H1 (cell line): ENCODE measurements around the gene TRDN. TPM values are rescaled to one million over a fixed set of nuclear protein-coding genes. Genes with fewer than 3 reads are reported as not detected.

Experiments
- CTCF ChIA-PET: fragments of 300-600 bp; sonication (Branson Sonifier 250); formaldehyde crosslinking; loops from one replicate; lab custom pipeline; 2021; ENCODE audit not compliant: partially characterized antibody; lab: Charles Lee
- POLR2A ChIA-PET: fragments of 300-600 bp; sonication (Branson Sonifier 250); formaldehyde crosslinking; loops from one replicate; lab custom pipeline; 2021; ENCODE audit warnings: inconsistent platforms; ENCODE audit not compliant: partially characterized antibody; lab: Charles Lee
- DNase-seq, 2 experiments: peaks; one replicate each; pipeline versions ENCODE4 v3.0.0 to v3.0.0-alpha.2; 2010 to 2022; ENCODE audit warnings: low spot score in 2 of 2, low read depth in 1 of 2, mixed read lengths in 1 of 2
- FAIRE-seq: peaks from 2 replicates; lab custom pipeline; 2011; peaks lifted over from hg19 to GRCh38; lab: Jason Lieb, UNC
- H2AFZ ChIP-seq: 2 replicates; pipeline ENCODE4 v1.8.1; 2012; ENCODE audit warnings: low read length, inconsistent platforms
- H2AK5ac ChIP-seq: 2 replicates; pipeline ENCODE4 v1.6.1; 2013; ENCODE audit warnings: low read depth, low read length
- H2BK120ac ChIP-seq: replicated peaks from 2 replicates; pipeline ENCODE3; 2013; ENCODE audit warnings: low read depth, low read length, inconsistent platforms
- H2BK12ac ChIP-seq: 2 replicates; pipeline ENCODE4 v1.6.1; 2013; ENCODE audit warnings: low read depth, low read length
- H2BK15ac ChIP-seq: 2 replicates; pipeline ENCODE4 v1.6.1; 2013; ENCODE audit warnings: low read length
- H2BK20ac ChIP-seq: 2 replicates; pipeline ENCODE4 v1.6.1; 2013; ENCODE audit warnings: low read length
- H2BK5ac ChIP-seq: 2 replicates; pipeline ENCODE4 v1.6.1; 2013; ENCODE audit warnings: low read depth, low read length
- H3K14ac ChIP-seq: 2 replicates; pipeline ENCODE4 v1.6.1; 2013; ENCODE audit warnings: inconsistent platforms; ENCODE audit not compliant: insufficient read length
- H3K18ac ChIP-seq: 2 replicates; pipeline ENCODE4 v1.6.1; 2013; ENCODE audit warnings: low read length; ENCODE audit errors: extremely low read depth
- H3K23ac ChIP-seq: 2 replicates; pipeline ENCODE4 v1.6.1; 2013; ENCODE audit warnings: inconsistent platforms; ENCODE audit not compliant: insufficient read length
- H3K23me2 ChIP-seq: 2 replicates; pipeline ENCODE4 v1.6.1; 2013; ENCODE audit warnings: low read depth, low read length
- H3K27ac ChIP-seq: 2 replicates; pipeline ENCODE4 v1.6.1; 2011; ENCODE audit warnings: low read depth, low read length, inconsistent platforms
- H3K27me3 ChIP-seq, 4 experiments: replicated peaks in 1 of 4; 1 replicate in 1 of 4; 2 replicates in 3 of 4; pipeline versions ENCODE4 v1.6.1 to v1.8.1; 2011 to 2013; ENCODE audit warnings: low read length in 3 of 4, mild to moderate bottlenecking in 3 of 4, inconsistent platforms in 2 of 4, mixed read lengths in 2 of 4, moderate library complexity in 1 of 4; ENCODE audit not compliant: control insufficient read depth in 3 of 4, insufficient read depth in 3 of 4; ENCODE audit errors: extremely low read depth in 1 of 4
- H3K36me3 ChIP-seq, 4 experiments: 2 replicates each; pipeline versions ENCODE4 v1.6.1 to v1.8.1; 2011 to 2013; ENCODE audit warnings: mild to moderate bottlenecking in 4 of 4, low read length in 3 of 4, moderate library complexity in 2 of 4, control low read depth in 1 of 4, inconsistent platforms in 1 of 4; ENCODE audit not compliant: insufficient read depth in 4 of 4, control insufficient read depth in 2 of 4
- H3K4ac ChIP-seq: replicated peaks from 2 replicates; pipeline ENCODE3; 2013; ENCODE audit warnings: low read length, low read depth, mixed read lengths, inconsistent platforms; ENCODE audit not compliant: insufficient read length
- H3K4me1 ChIP-seq, 4 experiments: replicated peaks in 1 of 4; 1 replicate in 1 of 4; 2 replicates in 3 of 4; pipeline versions ENCODE4 v1.6.1 to v1.8.1; 2011 to 2013; ENCODE audit warnings: low read length in 3 of 4, inconsistent platforms in 2 of 4, mixed read lengths in 1 of 4; ENCODE audit not compliant: insufficient read depth in 4 of 4, control insufficient read depth in 3 of 4
- H3K4me2 ChIP-seq, 2 experiments: 2 replicates each; pipeline versions ENCODE4 v1.6.1 to v1.8.1; 2011 to 2013; ENCODE audit warnings: low read depth in 2 of 2, low read length in 2 of 2, control low read depth in 1 of 2, inconsistent platforms in 1 of 2, mild to moderate bottlenecking in 1 of 2; ENCODE audit not compliant: insufficient read depth in 1 of 2
- H3K4me3 ChIP-seq, 4 experiments: fragments of 200-600, 300-600 bp in 1 of 4; sonication (generic), shearing (Covaris generic), sonication (Bioruptor Twin) in 1 of 4; 2 replicates each; pipeline versions ENCODE4 v1.5.1 to v1.8.1; 2011 to 2016; ENCODE audit warnings: low read length in 4 of 4, low read depth in 3 of 4, control low read depth in 2 of 4, inconsistent platforms in 2 of 4, mild to moderate bottlenecking in 2 of 4, mixed read lengths in 1 of 4, moderate library complexity in 1 of 4; ENCODE audit not compliant: insufficient read depth in 2 of 4; ENCODE audit errors: extremely low read depth in 1 of 4
- H3K56ac ChIP-seq: replicated peaks from 2 replicates; pipeline ENCODE3; 2013; ENCODE audit warnings: low read depth, mild to moderate bottlenecking, mixed read lengths, low read length, inconsistent platforms; ENCODE audit not compliant: insufficient read length
- H3K79me1 ChIP-seq: 2 replicates; pipeline ENCODE4 v1.6.1; 2013; ENCODE audit warnings: low read depth, low read length, control low read depth
- H3K79me2 ChIP-seq, 2 experiments: 2 replicates each; pipeline versions ENCODE4 v1.6.1 to v1.8.1; 2012 to 2013; ENCODE audit warnings: low read length in 2 of 2, mild to moderate bottlenecking in 2 of 2, inconsistent platforms in 1 of 2; ENCODE audit not compliant: insufficient read depth in 2 of 2, control insufficient read depth in 1 of 2
- H3K9ac ChIP-seq, 4 experiments: replicated peaks in 1 of 4; 1 replicate in 1 of 4; 2 replicates in 3 of 4; pipeline versions ENCODE4 v1.6.1 to v1.8.1; 2011 to 2013; ENCODE audit warnings: low read depth in 3 of 4, low read length in 3 of 4, control low read depth in 2 of 4, mild to moderate bottlenecking in 2 of 4, moderate library complexity in 2 of 4, inconsistent platforms in 1 of 4; ENCODE audit errors: extremely low read depth in 1 of 4
- H3K9me3 ChIP-seq, 2 experiments: 2 replicates each; pipeline versions ENCODE4 v1.6.1 to v1.8.1; 2012 to 2013; ENCODE audit warnings: mild to moderate bottlenecking in 2 of 2, moderate library complexity in 2 of 2, control low read depth in 1 of 2, inconsistent platforms in 1 of 2, low read depth in 1 of 2, low read length in 1 of 2, mixed read lengths in 1 of 2; ENCODE audit not compliant: insufficient read depth in 2 of 2
- H4K20me1 ChIP-seq, 2 experiments: replicated peaks in 1 of 2; 2 replicates each; pipeline versions ENCODE3 to v1.8.1; 2011 to 2013; ENCODE audit warnings: inconsistent platforms in 2 of 2, low read length in 2 of 2, mild to moderate bottlenecking in 1 of 2; ENCODE audit not compliant: insufficient read depth in 2 of 2, control insufficient read depth in 1 of 2
- H4K5ac ChIP-seq: 2 replicates; pipeline ENCODE4 v1.6.1; 2013; ENCODE audit warnings: low read length, low read depth, mixed read lengths, inconsistent platforms; ENCODE audit not compliant: insufficient read length
- H4K8ac ChIP-seq: 2 replicates; pipeline ENCODE4 v1.8.0; 2013; ENCODE audit warnings: mild to moderate bottlenecking, moderate library complexity, low read length, inconsistent platforms; ENCODE audit not compliant: insufficient read depth; ENCODE audit errors: extremely low read depth
- H4K91ac ChIP-seq: replicated peaks from 2 replicates; pipeline ENCODE3; 2013; ENCODE audit warnings: low read length, mixed read lengths, inconsistent platforms; ENCODE audit not compliant: insufficient read length
- BACH1 ChIP-seq: IDR thresholded peaks from 2 replicates; pipeline ENCODE4 v1.6.1; 2012; ENCODE audit warnings: low read length, improper control_type of control experiment
- CTBP2 ChIP-seq: IDR thresholded peaks from 2 replicates; pipeline ENCODE4 v1.7.0; 2011; ENCODE audit warnings: borderline replicate concordance, mild to moderate bottlenecking, moderate library complexity, mixed read lengths, low read length; ENCODE audit not compliant: insufficient read depth, insufficient read length
- EGR1 ChIP-seq: IDR thresholded peaks from 2 replicates; pipeline ENCODE4 v1.6.1; 2011; ENCODE audit warnings: low read depth, low read length, borderline replicate concordance
- HDAC6 ChIP-seq: IDR thresholded peaks from one replicate; pipeline ENCODE4 v1.7.1; 2012; ENCODE audit warnings: low read depth, mild to moderate bottlenecking, inconsistent platforms, low read length, moderate library complexity
- KDM5A ChIP-seq: fragments of 200-600 bp; IDR thresholded peaks from 2 replicates; pipeline ENCODE4 v1.7.1; 2012; ENCODE audit warnings: mild to moderate bottlenecking, low read length, inconsistent platforms, mixed read lengths
- POLR2AphosphoS5 ChIP-seq: IDR thresholded peaks from 2 replicates; pipeline ENCODE4 v1.6.1; 2011; ENCODE audit warnings: low read depth, low read length
- WGBS, 2 experiments: shearing (Covaris generic) in 1 of 2; methylation state at CpG; one replicate each; pipeline versions ENCODE4 v1.1.6 to v1.1.7; 2013 to 2015; ENCODE audit warnings: low lambda C conversion rate in 2 of 2, mixed read lengths in 2 of 2, inconsistent platforms in 1 of 2, low coverage in 1 of 2, missing lambda C conversion rate in 1 of 2; ENCODE audit not compliant: insufficient replicate concordance in 2 of 2, insufficient coverage in 1 of 2, insufficient read length in 1 of 2; ENCODE audit errors: extremely low coverage in 1 of 2, missing lambda C conversion rate in 1 of 2; 5-methylcytosine and 5-hydroxymethylcytosine counted together
- polyA plus RNA-seq, 7 experiments: library from polyadenylated mRNA; depleted of rRNA in 3 of 7; stranded (reverse) in 5 of 7; unstranded in 2 of 7; fragments of >200 nt in 5 of 7; fragments of 200-250 nt in 2 of 7; gene quantifications; 1 replicate in 5 of 7; 2 replicates in 1 of 7; 4 replicates in 1 of 7; pipeline versions ENCODE4 v1.2.1 to v1.2.3, GENCODE V29; 2011 to 2013; ENCODE audit warnings: missing spikeins in 2 of 7, mixed read lengths in 2 of 7
- total RNA-seq: library from RNA; stranded (reverse); fragmentation: NEBNext Ultra II Directional; extraction: Animal tissue kit (Norgen Biotek cat#: 25700); gene quantifications from 2 replicates; pipeline ENCODE4 v1.2.1, GENCODE V29; 2021

Gene TRDN
- total and polyA plus RNA-seq, 2 of the 8 experiments (the other 6 are each of a cell fraction or from before 2014, with no cell fraction given): 1.6 to 41.6 TPM

DNA sequence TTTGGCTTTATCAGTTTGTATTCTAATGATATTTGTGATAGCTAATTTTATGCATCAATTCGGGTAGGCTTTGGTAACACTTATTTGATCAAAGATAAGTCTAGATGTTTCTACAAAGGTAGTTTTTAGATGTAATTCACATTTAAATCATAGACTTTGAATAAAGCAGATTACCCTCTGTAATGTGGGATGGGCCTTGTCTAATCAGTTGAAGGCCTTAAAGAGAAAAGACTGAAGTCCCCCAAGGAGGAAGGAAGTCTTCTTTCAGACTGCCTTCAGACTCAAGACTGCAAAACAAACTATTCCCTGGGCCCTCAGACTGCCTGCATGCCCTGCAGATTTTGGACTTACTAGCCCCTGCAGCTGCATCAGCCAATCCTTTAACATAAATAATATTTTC is 178.5 kb downstream of the TRDN start:
- Histone ChIP-seq H4K91ac (no peak overlapping the region), H3K14ac (no peak overlapping the region), H3K56ac (no peak overlapping the region), H2BK15ac (no peak overlapping the region), H2AFZ (no peak overlapping the region), H2BK12ac (no peak overlapping the region), H3K4me3 (no peak overlapping the region), H3K27me3 (no peaks in the 10 kb centered on the region), H2BK120ac (no peak overlapping the region), H3K4me1 (no peaks in the 10 kb centered on the region), H2AK5ac (no peak overlapping the region), H4K5ac (no peak overlapping the region), H3K36me3 (no peaks in the 10 kb centered on the region), H2BK5ac (no peak overlapping the region), H3K4ac (no peak overlapping the region), H2BK20ac (no peak overlapping the region), H3K23me2 (no peaks in the 10 kb centered on the region), H3K27ac (no peak overlapping the region), H3K18ac (no peak overlapping the region), H4K20me1 (no peaks in the 10 kb centered on the region), H3K4me2 (no peak overlapping the region), H3K9me3 (0 out of 4 replicates have a peak, but pooled peaks cover 0 to 5% of the 10 kb centered on the region in 2 experiments), H3K79me2 (no peaks in the 10 kb centered on the region), H3K23ac (no peak overlapping the region), H3K79me1 (no peaks in the 10 kb centered on the region), H4K8ac (no peak overlapping the region), H3K9ac (no peak overlapping the region)
- FAIRE-seq (no peak), DNase-seq (no peak)
- WGBS, 2 experiments: 93% methylated on average over 1 of the region's 1 CpG; no CpG with 5 or more reads in 1 of the 2 experiments
- CTCF ChIA-PET: interaction anchor here (0.7 to 0.8 kb wide), 2 partner anchors 8 to 10 kb away, joined by 3 read pairs; no protein-coding TSS in a partner anchor
- POLR2A ChIA-PET: no interaction called here
- TF ChIP-seq EGR1: no peak
- TF ChIP-seq BACH1: no peak
- no peak for TF ChIP-seq CTBP2
- TF ChIP-seq POLR2AphosphoS5: no peak
- TF ChIP-seq KDM5A: no peak
- TF ChIP-seq HDAC6: no peak
